Measurements from ENCODE around the gene FOSL2.

DNA sequence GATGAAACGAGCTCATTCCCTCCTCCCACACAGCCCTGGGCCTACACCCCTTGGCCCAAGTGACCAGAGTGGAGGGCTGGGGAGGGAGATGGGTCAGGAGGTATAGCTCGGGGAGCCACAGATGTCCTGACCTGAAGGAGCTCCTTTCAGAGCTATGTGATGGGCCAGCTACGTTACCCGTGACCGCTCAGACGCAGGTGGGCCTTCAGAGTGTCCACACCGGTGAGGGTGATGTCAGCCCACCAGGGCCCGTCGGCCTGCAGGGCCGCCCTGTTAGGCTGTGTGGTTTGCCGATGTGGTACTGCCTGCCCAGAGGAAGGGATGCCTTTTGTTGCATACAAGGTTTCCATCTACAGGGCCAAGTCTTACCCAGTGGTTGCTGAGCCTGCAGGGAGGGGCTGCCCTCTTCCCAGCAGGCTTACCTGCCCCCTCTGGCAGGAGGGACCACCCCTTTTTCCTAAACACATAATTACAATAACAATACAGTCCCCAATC, 41.8 kb upstream of the FOSL2 start:
- no peak for TF ChIP-seq YY1 (IDR thresholded peaks at IDR 0.05; ENCODE audit: low read depth)
- TF ChIP-seq, protein P1, sequence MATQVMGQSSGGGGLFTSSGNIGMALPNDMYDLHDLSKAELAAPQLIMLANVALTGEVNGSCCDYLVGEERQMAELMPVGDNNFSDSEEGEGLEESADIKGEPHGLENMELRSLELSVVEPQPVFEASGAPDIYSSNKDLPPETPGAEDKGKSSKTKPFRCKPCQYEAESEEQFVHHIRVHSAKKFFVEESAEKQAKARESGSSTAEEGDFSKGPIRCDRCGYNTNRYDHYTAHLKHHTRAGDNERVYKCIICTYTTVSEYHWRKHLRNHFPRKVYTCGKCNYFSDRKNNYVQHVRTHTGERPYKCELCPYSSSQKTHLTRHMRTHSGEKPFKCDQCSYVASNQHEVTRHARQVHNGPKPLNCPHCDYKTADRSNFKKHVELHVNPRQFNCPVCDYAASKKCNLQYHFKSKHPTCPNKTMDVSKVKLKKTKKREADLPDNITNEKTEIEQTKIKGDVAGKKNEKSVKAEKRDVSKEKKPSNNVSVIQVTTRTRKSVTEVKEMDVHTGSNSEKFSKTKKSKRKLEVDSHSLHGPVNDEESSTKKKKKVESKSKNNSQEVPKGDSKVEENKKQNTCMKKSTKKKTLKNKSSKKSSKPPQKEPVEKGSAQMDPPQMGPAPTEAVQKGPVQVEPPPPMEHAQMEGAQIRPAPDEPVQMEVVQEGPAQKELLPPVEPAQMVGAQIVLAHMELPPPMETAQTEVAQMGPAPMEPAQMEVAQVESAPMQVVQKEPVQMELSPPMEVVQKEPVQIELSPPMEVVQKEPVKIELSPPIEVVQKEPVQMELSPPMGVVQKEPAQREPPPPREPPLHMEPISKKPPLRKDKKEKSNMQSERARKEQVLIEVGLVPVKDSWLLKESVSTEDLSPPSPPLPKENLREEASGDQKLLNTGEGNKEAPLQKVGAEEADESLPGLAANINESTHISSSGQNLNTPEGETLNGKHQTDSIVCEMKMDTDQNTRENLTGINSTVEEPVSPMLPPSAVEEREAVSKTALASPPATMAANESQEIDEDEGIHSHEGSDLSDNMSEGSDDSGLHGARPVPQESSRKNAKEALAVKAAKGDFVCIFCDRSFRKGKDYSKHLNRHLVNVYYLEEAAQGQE (IDR thresholded peaks at IDR 0.05; ENCODE audit: low read depth) = no peak
- no peak for TF ChIP-seq EP300 (IDR thresholded peaks at IDR 0.05; ENCODE audit: borderline replicate concordance)
- no peak for TF ChIP-seq CREB1 (IDR thresholded peaks at IDR 0.05; ENCODE audit: low read depth)
- no peak for TF ChIP-seq RAD21 (IDR thresholded peaks at IDR 0.05; ENCODE audit: low read depth)
- TF ChIP-seq, protein P2, sequence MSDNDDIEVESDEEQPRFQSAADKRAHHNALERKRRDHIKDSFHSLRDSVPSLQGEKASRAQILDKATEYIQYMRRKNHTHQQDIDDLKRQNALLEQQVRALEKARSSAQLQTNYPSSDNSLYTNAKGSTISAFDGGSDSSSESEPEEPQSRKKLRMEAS (IDR thresholded peaks at IDR 0.05) = no peak
- no peak for TF ChIP-seq NFIC (IDR thresholded peaks at IDR 0.05)
- no peak for TF ChIP-seq TAF1 (IDR thresholded peaks at IDR 0.05; ENCODE audit: low read depth)
- TF ChIP-seq EGR1 (IDR thresholded peaks at IDR 0.05) = no peak
- TF ChIP-seq, protein P3, sequence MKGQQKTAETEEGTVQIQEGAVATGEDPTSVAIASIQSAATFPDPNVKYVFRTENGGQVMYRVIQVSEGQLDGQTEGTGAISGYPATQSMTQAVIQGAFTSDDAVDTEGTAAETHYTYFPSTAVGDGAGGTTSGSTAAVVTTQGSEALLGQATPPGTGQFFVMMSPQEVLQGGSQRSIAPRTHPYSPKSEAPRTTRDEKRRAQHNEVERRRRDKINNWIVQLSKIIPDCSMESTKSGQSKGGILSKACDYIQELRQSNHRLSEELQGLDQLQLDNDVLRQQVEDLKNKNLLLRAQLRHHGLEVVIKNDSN (IDR thresholded peaks at IDR 0.05) = no peak
- no peak for TF ChIP-seq FOXM1 (IDR thresholded peaks at IDR 0.05; ENCODE audit: borderline replicate concordance, low read depth)
- TF ChIP-seq TCF12 (IDR thresholded peaks at IDR 0.05; ENCODE audit: low read depth) = no peak
- TF ChIP-seq ZBTB7A (IDR thresholded peaks at IDR 0.05; ENCODE audit: low read depth) = no peak
